ENCODE data around the gene TMEM204.

The TMEM204 gene

DNA sequence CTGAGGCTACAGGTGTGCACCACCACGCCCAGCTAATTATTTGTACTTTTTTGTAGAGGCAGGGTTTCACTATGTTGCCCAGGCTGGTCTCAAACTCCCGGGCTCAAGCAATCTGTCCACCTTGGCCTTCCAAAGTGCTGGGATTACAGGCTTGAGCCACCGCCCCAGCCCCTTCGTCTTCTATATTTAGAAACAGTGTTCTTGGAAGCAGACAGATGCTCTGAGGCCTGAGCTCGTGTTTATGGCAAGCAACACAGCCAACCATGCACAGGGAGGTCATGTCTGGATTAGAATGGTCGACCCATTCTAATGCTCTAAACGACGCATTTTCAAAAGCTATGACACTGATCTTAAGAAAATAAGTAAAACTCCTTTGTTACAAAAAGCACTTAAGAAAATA lies 16.6 kb downstream of the TMEM204 start:
- no peak for TF ChIP-seq SIN3A (IDR thresholded peaks at IDR 0.05; ENCODE audit: borderline replicate concordance, insufficient read depth, low read length)
- no peak for TF ChIP-seq POLR2AphosphoS5 (IDR thresholded peaks at IDR 0.05; ENCODE audit: low read depth, low read length)

DNA sequence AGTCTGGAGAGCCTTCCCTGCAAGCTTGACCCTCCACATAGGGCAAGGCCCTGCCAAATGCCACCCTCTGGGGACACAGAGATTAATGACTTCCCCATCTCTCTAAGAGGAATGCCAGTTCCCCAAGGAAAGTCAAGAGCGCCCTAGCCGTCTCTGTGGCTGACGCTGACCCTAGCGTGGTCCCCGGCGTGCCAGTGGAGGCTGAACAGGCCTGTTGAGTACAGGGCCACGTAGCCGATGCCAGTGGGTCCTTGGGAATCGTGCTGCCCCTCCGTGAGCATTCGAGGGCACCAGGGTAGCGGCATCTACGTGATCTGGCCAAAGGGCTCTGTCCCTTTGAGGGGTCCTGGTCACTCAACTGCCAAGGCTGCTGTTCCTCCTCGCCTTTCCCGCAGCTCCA lies 17.2 kb downstream of the TMEM204 start:
- TF ChIP-seq SIN3A (IDR thresholded peaks at IDR 0.05; ENCODE audit: borderline replicate concordance, insufficient read depth, low read length) = no peak
- TF ChIP-seq, protein P1, sequence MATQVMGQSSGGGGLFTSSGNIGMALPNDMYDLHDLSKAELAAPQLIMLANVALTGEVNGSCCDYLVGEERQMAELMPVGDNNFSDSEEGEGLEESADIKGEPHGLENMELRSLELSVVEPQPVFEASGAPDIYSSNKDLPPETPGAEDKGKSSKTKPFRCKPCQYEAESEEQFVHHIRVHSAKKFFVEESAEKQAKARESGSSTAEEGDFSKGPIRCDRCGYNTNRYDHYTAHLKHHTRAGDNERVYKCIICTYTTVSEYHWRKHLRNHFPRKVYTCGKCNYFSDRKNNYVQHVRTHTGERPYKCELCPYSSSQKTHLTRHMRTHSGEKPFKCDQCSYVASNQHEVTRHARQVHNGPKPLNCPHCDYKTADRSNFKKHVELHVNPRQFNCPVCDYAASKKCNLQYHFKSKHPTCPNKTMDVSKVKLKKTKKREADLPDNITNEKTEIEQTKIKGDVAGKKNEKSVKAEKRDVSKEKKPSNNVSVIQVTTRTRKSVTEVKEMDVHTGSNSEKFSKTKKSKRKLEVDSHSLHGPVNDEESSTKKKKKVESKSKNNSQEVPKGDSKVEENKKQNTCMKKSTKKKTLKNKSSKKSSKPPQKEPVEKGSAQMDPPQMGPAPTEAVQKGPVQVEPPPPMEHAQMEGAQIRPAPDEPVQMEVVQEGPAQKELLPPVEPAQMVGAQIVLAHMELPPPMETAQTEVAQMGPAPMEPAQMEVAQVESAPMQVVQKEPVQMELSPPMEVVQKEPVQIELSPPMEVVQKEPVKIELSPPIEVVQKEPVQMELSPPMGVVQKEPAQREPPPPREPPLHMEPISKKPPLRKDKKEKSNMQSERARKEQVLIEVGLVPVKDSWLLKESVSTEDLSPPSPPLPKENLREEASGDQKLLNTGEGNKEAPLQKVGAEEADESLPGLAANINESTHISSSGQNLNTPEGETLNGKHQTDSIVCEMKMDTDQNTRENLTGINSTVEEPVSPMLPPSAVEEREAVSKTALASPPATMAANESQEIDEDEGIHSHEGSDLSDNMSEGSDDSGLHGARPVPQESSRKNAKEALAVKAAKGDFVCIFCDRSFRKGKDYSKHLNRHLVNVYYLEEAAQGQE (IDR thresholded peaks at IDR 0.05; ENCODE audit: insufficient read depth in 1 of 2, low read depth in 2 of 2, low read length in 2 of 2) = no peak
- TF ChIP-seq FOXP2 (optimal IDR thresholded peaks at IDR 0.05; ENCODE audit: borderline replicate concordance, extremely low read depth, extremely low read length, insufficient read depth) = no peak
- no peak for TF ChIP-seq TAF1 (IDR thresholded peaks at IDR 0.05; ENCODE audit: borderline replicate concordance, insufficient read depth, low read length)
- TF ChIP-seq POLR2AphosphoS5 (IDR thresholded peaks at IDR 0.05; ENCODE audit: low read depth, low read length) = no peak

DNA sequence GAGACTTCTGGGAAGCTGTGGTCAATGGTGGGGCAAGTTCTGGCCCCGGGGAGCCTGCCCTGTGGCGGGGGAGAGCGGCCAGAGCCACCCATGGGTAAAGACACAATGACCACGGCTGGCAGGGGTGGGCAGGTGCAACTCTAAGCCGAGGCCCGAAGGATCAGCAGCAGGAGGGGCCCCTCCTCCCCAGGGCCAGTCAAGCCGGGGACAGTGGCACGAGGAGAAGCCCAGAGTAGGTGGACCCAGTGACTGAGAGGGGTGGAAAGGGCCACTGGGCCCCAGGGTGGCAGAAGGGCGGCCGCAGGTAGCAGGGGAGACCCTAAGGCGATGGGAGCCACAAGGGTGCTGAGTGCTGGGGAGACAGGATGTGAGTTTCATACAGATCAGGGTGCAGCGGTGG lies 17.7 kb downstream of the TMEM204 start:
- TF ChIP-seq, protein P1 (IDR thresholded peaks at IDR 0.05; ENCODE audit: insufficient read depth in 1 of 2, low read depth in 2 of 2, low read length in 2 of 2) = no peak
- TF ChIP-seq SIN3A (IDR thresholded peaks at IDR 0.05; ENCODE audit: borderline replicate concordance, insufficient read depth, low read length) (no peak), TAF1 (IDR thresholded peaks at IDR 0.05; ENCODE audit: borderline replicate concordance, insufficient read depth, low read length) (no peak), FOXP2 (optimal IDR thresholded peaks at IDR 0.05; ENCODE audit: borderline replicate concordance, extremely low read depth, extremely low read length, insufficient read depth) (no peak), POLR2AphosphoS5 (IDR thresholded peaks at IDR 0.05; ENCODE audit: low read depth, low read length) (no peak)

DNA sequence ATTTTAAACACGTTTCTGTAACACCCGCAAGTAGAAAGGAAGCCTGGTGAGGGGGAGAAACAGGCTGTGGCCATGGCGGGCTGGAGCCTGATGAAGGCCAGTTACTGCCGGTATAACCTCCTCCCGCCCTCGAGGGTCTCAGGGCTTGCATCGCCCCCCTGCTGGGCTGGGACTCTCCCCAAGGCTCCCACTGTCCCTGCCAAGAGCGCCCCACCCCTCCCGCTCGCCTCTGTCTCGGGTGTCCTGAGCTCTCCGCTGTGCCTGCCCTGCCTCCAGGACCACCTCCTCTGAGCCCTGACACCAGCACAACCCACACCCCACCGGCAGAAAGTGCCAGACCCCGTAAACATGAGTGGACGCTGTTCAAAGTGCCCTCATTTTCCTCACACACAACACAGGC lies 18.7 kb downstream of the TMEM204 start:
- TF ChIP-seq, protein P1 (IDR thresholded peaks at IDR 0.05; ENCODE audit: insufficient read depth in 1 of 2, low read depth in 2 of 2, low read length in 2 of 2) = no peak
- TF ChIP-seq SIN3A (IDR thresholded peaks at IDR 0.05; ENCODE audit: borderline replicate concordance, insufficient read depth, low read length) (no peak), TAF1 (IDR thresholded peaks at IDR 0.05; ENCODE audit: borderline replicate concordance, insufficient read depth, low read length) (no peak), FOXP2 (optimal IDR thresholded peaks at IDR 0.05; ENCODE audit: borderline replicate concordance, extremely low read depth, extremely low read length, insufficient read depth) (no peak), POLR2AphosphoS5 (IDR thresholded peaks at IDR 0.05; ENCODE audit: low read depth, low read length) (no peak)

DNA sequence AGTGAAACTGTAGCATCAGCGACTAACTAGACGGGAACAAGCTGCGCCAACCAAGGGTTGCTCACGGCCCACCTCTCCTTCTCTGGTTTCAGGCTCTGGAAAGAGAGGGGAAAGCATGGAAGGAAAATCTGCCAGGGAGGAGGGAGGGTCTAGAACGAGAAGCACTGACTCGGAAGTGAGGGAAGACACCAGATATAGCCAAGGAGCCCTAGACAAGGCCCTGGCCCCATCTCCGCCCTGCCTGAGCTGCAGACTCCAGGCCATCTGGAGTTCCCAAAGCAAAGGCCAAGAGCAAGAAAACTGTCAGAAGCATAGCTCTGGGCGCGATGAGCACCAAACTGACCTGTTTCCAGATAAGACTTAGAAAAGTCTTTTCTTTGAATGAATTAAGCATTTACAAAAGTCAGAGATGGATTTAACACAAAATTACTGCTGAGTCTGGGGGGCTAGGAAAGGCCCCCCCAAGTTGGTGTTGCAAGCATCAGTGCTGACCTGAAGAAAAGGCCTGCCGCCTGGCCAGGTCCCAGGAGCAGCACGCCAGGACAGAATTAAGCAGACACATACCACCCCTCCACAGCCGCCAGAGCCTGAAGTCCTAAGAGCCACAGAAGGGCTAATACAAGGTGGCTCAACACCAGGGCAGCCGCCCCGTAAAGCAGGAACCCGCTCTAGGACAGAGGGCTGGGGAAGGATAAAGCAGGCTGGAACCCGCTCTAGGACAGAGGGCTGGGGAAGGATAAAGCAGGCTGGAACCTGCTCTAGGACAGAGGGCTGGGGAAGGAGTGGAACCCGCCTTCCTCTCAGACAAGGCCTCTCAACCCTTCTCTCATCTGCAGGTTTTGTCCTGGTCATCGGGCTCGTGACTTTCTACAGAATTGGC lies 20.7 kb downstream of the TMEM204 start:
- TF ChIP-seq POLR2AphosphoS5 (IDR thresholded peaks at IDR 0.05; ENCODE audit: low read depth, low read length) (no peak), SIN3A (IDR thresholded peaks at IDR 0.05; ENCODE audit: borderline replicate concordance, insufficient read depth, low read length) (no peak), TAF1 (IDR thresholded peaks at IDR 0.05; ENCODE audit: borderline replicate concordance, insufficient read depth, low read length) (no peak)

DNA sequence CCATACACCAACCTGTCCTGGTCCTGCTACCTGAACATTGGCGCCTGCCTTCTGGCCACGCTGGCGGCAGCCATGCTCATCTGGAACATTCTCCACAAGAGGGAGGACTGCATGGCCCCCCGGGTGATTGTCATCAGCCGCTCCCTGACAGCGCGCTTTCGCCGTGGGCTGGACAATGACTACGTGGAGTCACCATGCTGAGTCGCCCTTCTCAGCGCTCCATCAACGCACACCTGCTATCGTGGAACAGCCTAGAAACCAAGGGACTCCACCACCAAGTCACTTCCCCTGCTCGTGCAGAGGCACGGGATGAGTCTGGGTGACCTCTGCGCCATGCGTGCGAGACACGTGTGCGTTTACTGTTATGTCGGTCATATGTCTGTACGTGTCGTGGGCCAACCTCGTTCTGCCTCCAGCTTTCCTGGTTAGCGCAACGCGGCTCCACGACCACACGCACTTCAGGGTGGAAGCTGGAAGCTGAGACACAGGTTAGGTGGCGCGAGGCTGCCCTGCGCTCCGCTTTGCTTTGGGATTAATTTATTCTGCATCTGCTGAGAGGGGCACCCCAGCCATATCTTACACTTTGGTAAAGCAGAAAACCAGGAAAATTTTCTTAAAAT lies 21.5 kb downstream of the TMEM204 start:
- no peak for TF ChIP-seq TAF1 (IDR thresholded peaks at IDR 0.05; ENCODE audit: borderline replicate concordance, insufficient read depth, low read length)
- no peak for TF ChIP-seq POLR2AphosphoS5 (IDR thresholded peaks at IDR 0.05; ENCODE audit: low read depth, low read length)
- TF ChIP-seq, protein P1 (IDR thresholded peaks at IDR 0.05; ENCODE audit: insufficient read depth in 1 of 2, low read depth in 2 of 2, low read length in 2 of 2) = no peak

Measured in PFSK-1 (cell line).